Endothelial cell of umbilical vein (primary cell): Measurements from ENCODE around the gene SRM. TPM values are rescaled to one million over a fixed set of nuclear protein-coding genes. Genes with fewer than 3 reads are reported as not detected.

Experiments
- BruUV-seq: library from RNA; stranded (reverse); fragments of 400-500 nt; replicated peaks from 2 replicates; lab custom pipeline; 2021; lab: Mats Ljungman, UMichigan
- CTCF ChIA-PET: fragments of 300-600, 350-600 bp; sonication (Branson Sonifier 250); formaldehyde crosslinking; loops from one replicate; lab custom pipeline; 2021; ENCODE audit warnings: antibody characterized with exemption, inconsistent platforms; lab: Charles Lee
- POLR2A ChIA-PET: fragments of 300-600, 350-600 bp; sonication (Branson Sonifier 250); formaldehyde crosslinking; loops from one replicate; lab custom pipeline; 2021; ENCODE audit warnings: antibody characterized with exemption, inconsistent platforms; lab: Charles Lee
- DNase-seq: peaks from one replicate; pipeline ENCODE4 v3.0.0-alpha.2; 2011; ENCODE audit warnings: low read depth, low spot score
- FAIRE-seq: peaks from 2 replicates; lab custom pipeline; 2011; peaks lifted over from hg19 to GRCh38; lab: Jason Lieb, UNC
- H2AFZ ChIP-seq: 2 replicates; pipeline ENCODE4 v1.6.0; 2012; ENCODE audit warnings: low read depth, low read length, control low read depth, inconsistent platforms
- H3K27ac ChIP-seq: 2 replicates; pipeline ENCODE4 v1.5.1; 2011; ENCODE audit warnings: low read depth, mild to moderate bottlenecking, control low read depth, low read length, moderate library complexity; ENCODE audit not compliant: insufficient read depth
- H3K27me3 ChIP-seq, 2 experiments: 2 replicates each; pipeline versions ENCODE4 v1.6.0 to v1.6.1; 2011; ENCODE audit warnings: low read length in 2 of 2, mixed read lengths in 1 of 2; ENCODE audit not compliant: control insufficient read depth in 2 of 2, insufficient read depth in 2 of 2
- H3K36me3 ChIP-seq, 2 experiments: 2 replicates in 1 of 2; 3 replicates in 1 of 2; pipeline ENCODE4 v1.5.1; 2011; ENCODE audit warnings: low read length in 2 of 2, mild to moderate bottlenecking in 1 of 2, moderate library complexity in 1 of 2; ENCODE audit not compliant: control insufficient read depth in 2 of 2, insufficient read depth in 2 of 2; ENCODE audit errors: extremely low read depth in 1 of 2
- H3K4me1 ChIP-seq: 3 replicates; pipeline ENCODE4 v1.5.1; 2011; ENCODE audit warnings: mild to moderate bottlenecking, low read length; ENCODE audit not compliant: control insufficient read depth, insufficient read depth; ENCODE audit errors: extremely low read depth
- H3K4me2 ChIP-seq: 2 replicates; pipeline ENCODE4 v1.6.1; 2011; ENCODE audit warnings: low read length, control low read depth, mixed read lengths; ENCODE audit not compliant: insufficient read depth
- H3K4me3 ChIP-seq, 3 experiments: fragments of 200-600 bp in 1 of 3; sonication (generic), shearing (Covaris generic) in 1 of 3; replicated peaks in 1 of 3; 2 replicates each; pipeline ENCODE4 v1.5.1; 2011 to 2016; ENCODE audit warnings: control low read depth in 3 of 3, low read length in 3 of 3, mild to moderate bottlenecking in 2 of 3, inconsistent platforms in 1 of 3, low read depth in 1 of 3, moderate library complexity in 1 of 3; ENCODE audit not compliant: insufficient read depth in 1 of 3
- H3K79me2 ChIP-seq: 2 replicates; pipeline ENCODE4 v1.6.0; 2012; ENCODE audit warnings: low read length, inconsistent platforms; ENCODE audit not compliant: control insufficient read depth, insufficient read depth
- H3K9ac ChIP-seq: replicated peaks from 2 replicates; pipeline ENCODE3; 2011; ENCODE audit warnings: low read length, control low read depth; ENCODE audit not compliant: insufficient read depth; ENCODE audit errors: extremely low read depth
- H3K9me1 ChIP-seq: replicated peaks from 3 replicates; pipeline ENCODE4 v1.6.0; 2011; ENCODE audit warnings: mild to moderate bottlenecking, low read length; ENCODE audit not compliant: control insufficient read depth, insufficient read depth; ENCODE audit errors: extremely low read depth
- H3K9me3 ChIP-seq: replicated peaks from 2 replicates; pipeline ENCODE4 v1.5.1; 2012; ENCODE audit warnings: low read length, inconsistent platforms; ENCODE audit not compliant: control insufficient read depth, insufficient read depth
- H4K20me1 ChIP-seq: replicated peaks from 2 replicates; pipeline ENCODE3; 2011; ENCODE audit warnings: mild to moderate bottlenecking, low read length; ENCODE audit not compliant: control insufficient read depth, insufficient read depth; ENCODE audit errors: extremely low read depth
- CTCF ChIP-seq, 2 donors: IDR thresholded peaks; 1 replicate in 1 of 2; 2 replicates in 1 of 2; pipeline ENCODE4 v1.5.1; 2011; ENCODE audit warnings: low read length in 2 of 2, mild to moderate bottlenecking in 2 of 2, moderate library complexity in 2 of 2, control low read depth in 1 of 2, inconsistent platforms in 1 of 2, low read depth in 1 of 2; ENCODE audit not compliant: insufficient read depth in 1 of 2; ENCODE audit errors: extremely low read depth in 1 of 2
- EZH2 ChIP-seq: IDR thresholded peaks from 2 replicates; pipeline ENCODE4 v1.6.1; 2012; ENCODE audit warnings: borderline replicate concordance, low read depth, mild to moderate bottlenecking, moderate library complexity, low read length, inconsistent platforms; ENCODE audit not compliant: severe bottlenecking
- FOS ChIP-seq: IDR thresholded peaks from 2 replicates; pipeline ENCODE4 v1.6.1; 2011; ENCODE audit warnings: mild to moderate bottlenecking, low read length, moderate library complexity, borderline replicate concordance; ENCODE audit not compliant: insufficient read depth
- GATA2 ChIP-seq: IDR thresholded peaks from 2 replicates; pipeline ENCODE4 v1.7.0; 2011; ENCODE audit warnings: low read depth, mild to moderate bottlenecking, moderate library complexity, mixed read lengths, low read length; ENCODE audit not compliant: insufficient read length, insufficient read depth
- JUN ChIP-seq: IDR thresholded peaks from 2 replicates; pipeline ENCODE4 v1.6.1; 2011; ENCODE audit warnings: borderline replicate concordance, low read depth; ENCODE audit not compliant: insufficient read length, insufficient read depth
- MAX ChIP-seq: IDR thresholded peaks from 2 replicates; pipeline ENCODE4 v1.6.1; 2011; ENCODE audit not compliant: insufficient read depth, insufficient read length
- MYC ChIP-seq: IDR thresholded peaks from one replicate; pipeline ENCODE4 v1.6.1; 2011; ENCODE audit warnings: mild to moderate bottlenecking, low read depth, low read length
- POLR2A ChIP-seq: IDR thresholded peaks from 2 replicates; pipeline ENCODE4 v1.6.1; 2012; ENCODE audit warnings: low read depth, mild to moderate bottlenecking, control low read depth, low read length
- POLR2AphosphoS5 ChIP-seq: IDR thresholded peaks from 2 replicates; pipeline ENCODE4 v1.6.1; 2012; ENCODE audit warnings: low read depth, mild to moderate bottlenecking, control low read depth, low read length, moderate library complexity; ENCODE audit not compliant: insufficient read depth
- dilution Hi-C: fragments of 300-500 bp; cut with MboI; formaldehyde crosslinking; loops from one replicate; pipeline ENCODE4 v1.15.0; 2019; ENCODE audit warnings: low sequenced_read_pairs; ENCODE audit not compliant: extremely low pct_ligation_motif_present
- intact Hi-C: fragments of 100-400 bp; cut with micrococcal nuclease; formaldehyde crosslinking; loops from one replicate; pipeline ENCODE4 v1.10.0; 2022
- polyA plus RNA-seq, 4 experiments: library from polyadenylated mRNA; depleted of rRNA in 3 of 4; stranded (reverse) in 3 of 4; unstranded in 1 of 4; fragments of >200 nt; gene quantifications; 2 replicates each; pipeline versions ENCODE4 v1.2.1 to v1.2.3, GENCODE V29; 2011 to 2012; ENCODE audit warnings: missing spikeins in 1 of 4
- total RNA-seq: library from RNA; stranded (reverse); gene quantifications from 2 replicates; pipeline ENCODE4 v1.2.3, GENCODE V29; 2021

The SRM gene
- total and polyA plus RNA-seq, 2 donors (not counting 3 experiments of a cell fraction or from before 2014, with no cell fraction given), result 81.3 to 172 TPM

- Histone ChIP-seq H3K27me3 (no peaks in the 10 kb centered on the region), H3K79me2 (no peaks in the 10 kb centered on the region), H2AFZ (no peak overlapping the region), H3K4me1 (no peaks in the 10 kb centered on the region), H3K27ac (no peak overlapping the region), H3K9ac (no peak overlapping the region), H3K36me3 (no peaks in the 10 kb centered on the region), H3K9me3 (no peaks in the 10 kb centered on the region), H3K4me2 (no peak overlapping the region), H3K4me3 (no peak overlapping the region), H3K9me1 (no peaks in the 10 kb centered on the region), H4K20me1 (no peaks in the 10 kb centered on the region)
- TF ChIP-seq JUN (no peak), POLR2AphosphoS5 (no peak), FOS (no peak), EZH2 (no peak)
- intact Hi-C loops, result no loop called here
- CTCF ChIA-PET, result interaction anchor here (3.1 to 4.8 kb wide), 3 partner anchors 22 to 671 kb away, joined by 21 to 373 read pairs (median 69); partner anchors contain the start of gene SRM
- dilution Hi-C loops, result no loop called here
- DNase-seq (no peak), FAIRE-seq (no peak)
- POLR2A ChIA-PET, result no interaction called here
- no TSS peak for BruUV-seq
Measured at GRCh38 chr1:11039351-11040104, 20.3 kb downstream of the SRM start.

- ChIA-PET CTCF (interaction anchor here (0.5 to 4.8 kb wide), 80 partner anchors 9 to 1042 kb away, joined by 3 to 373 read pairs (median 4); partner anchors contain the start of genes ANGPTL7, EXOSC10, FBXO6 and MASP2), POLR2A (interaction anchor here (0.5 to 0.8 kb wide), 3 partner anchors 199 to 608 kb away, joined by 3 read pairs; no protein-coding TSS in a partner anchor)
Measured at GRCh38 chr1:11037740-11038182, 22.1 kb downstream of the SRM start.

More at GRCh38 chr1:11037740-11038182, 22.1 kb downstream of the SRM start:
- H3K9ac ChIP-seq, result no peak overlapping the region
- TF ChIP-seq FOS (no peak), MYC (no peak), MAX (no peak), POLR2A (no peak), EZH2 (no peak), GATA2 (no peak), CTCF (IDR thresholded peaks at IDR 0.05; ENCODE audit: extremely low read depth in 1 of 2, insufficient read depth in 1 of 2, low read depth in 1 of 2, low read length in 2 of 2) (peak; percentile 94), JUN (no peak)
- dilution Hi-C loops (no loop called here), intact Hi-C loops (loop anchor here (1.0 kb wide), 3 partner anchors 23 to 605 kb away; partner anchors contain the start of gene SRM)
- DNase-seq (peak; percentile 87), FAIRE-seq (peak; percentile 97)
- H3K4me3 ChIP-seq, result no peak overlapping the region
- no peak overlapping the region for H3K27ac ChIP-seq
- H3K9me3 ChIP-seq, result no peaks in the 10 kb centered on the region
- H3K9me1 ChIP-seq, result no peaks in the 10 kb centered on the region
- no peaks in the 10 kb centered on the region for H3K79me2 ChIP-seq
- no peak overlapping the region for H2AFZ ChIP-seq
- no TSS peak for BruUV-seq
- H3K4me1 ChIP-seq, result no peaks in the 10 kb centered on the region
- H4K20me1 ChIP-seq, result no peaks in the 10 kb centered on the region
- H3K27me3 ChIP-seq, result no peaks in the 10 kb centered on the region
- H3K36me3 ChIP-seq, result no peaks in the 10 kb centered on the region
- no peak overlapping the region for H3K4me2 ChIP-seq
